Activated CD8-positive, alpha-beta memory T cell treated with anti-CD3 and anti-CD28 coated beads for 48 hours (primary cell): ENCODE results near the gene SEL1L2.

ENCODE experiments used
- DNase-seq, 3 experiments: peaks; one replicate each; pipeline ENCODE4 v3.0.0-alpha.2; 2020; ENCODE audit warnings: low read depth in 2 of 3, low spot score in 2 of 3

SEL1L2 gene

GRCh38 chr20:13817342-13817741, 173.1 kb downstream of the SEL1L2 start:
- no peak for DNase-seq

GRCh38 chr20:13816757-13817156, 173.7 kb downstream of the SEL1L2 start:
- DNase-seq: no peak

GRCh38 chr20:13814672-13815071, 175.7 kb downstream of the SEL1L2 start:
- DNase-seq: no peak

- DNase-seq: no peak
Observed at GRCh38 chr20:13813910-13814309, 176.5 kb downstream of the SEL1L2 start.

GRCh38 chr20:13810446-13810845, 180.0 kb downstream of the SEL1L2 start:
- DNase-seq: no peak

GRCh38 chr20:13809855-13810254, 180.6 kb downstream of the SEL1L2 start:
- no peak for DNase-seq

GRCh38 chr20:13809373-13809772, 181.0 kb downstream of the SEL1L2 start:
- DNase-seq: no peak

GRCh38 chr20:13800728-13801134, 189.7 kb downstream of the SEL1L2 start:
- DNase-seq: no peak

GRCh38 chr20:13799974-13800373, 190.4 kb downstream of the SEL1L2 start:
- DNase-seq: no peak
